NCI-H1694 treated with DMSO at 0.1 percent for 48 hours (cell line): Measurements from ENCODE around the gene KRT9.
A peak's percentile ranks its signal among the peaks of the same experiment; 100 is the strongest.
"Not testable (repeated sequence)": the region's sequence is repeated elsewhere in the genome, so short reads cannot be mapped to it uniquely, and the experiment has no call there.

Experiments
- DNase-seq: peaks from one replicate; lab custom pipeline; 2025; lab: John Stamatoyannopoulos, UW

The KRT9 gene

DNA sequence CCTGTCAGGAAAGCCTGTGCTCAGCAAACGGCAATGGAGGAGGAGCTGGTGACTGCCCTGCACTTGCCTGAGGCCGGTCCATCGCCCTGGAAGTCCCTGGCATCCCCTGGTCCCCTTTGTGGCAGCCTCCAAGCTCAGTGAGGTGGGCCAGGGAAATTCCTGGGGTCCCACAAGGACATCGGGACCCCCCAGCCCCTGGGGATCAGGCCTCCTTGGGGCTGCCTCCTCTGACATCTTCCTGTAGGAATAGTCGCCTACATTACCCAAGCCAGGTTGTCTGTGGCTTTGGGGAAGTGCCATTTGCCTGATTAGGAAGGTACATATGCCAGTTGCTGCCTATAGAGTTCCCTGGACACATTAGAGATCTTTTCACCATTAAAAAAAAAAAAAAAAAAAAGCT, 7.1 kb upstream of the KRT9 start:
- no peak for DNase-seq

DNA sequence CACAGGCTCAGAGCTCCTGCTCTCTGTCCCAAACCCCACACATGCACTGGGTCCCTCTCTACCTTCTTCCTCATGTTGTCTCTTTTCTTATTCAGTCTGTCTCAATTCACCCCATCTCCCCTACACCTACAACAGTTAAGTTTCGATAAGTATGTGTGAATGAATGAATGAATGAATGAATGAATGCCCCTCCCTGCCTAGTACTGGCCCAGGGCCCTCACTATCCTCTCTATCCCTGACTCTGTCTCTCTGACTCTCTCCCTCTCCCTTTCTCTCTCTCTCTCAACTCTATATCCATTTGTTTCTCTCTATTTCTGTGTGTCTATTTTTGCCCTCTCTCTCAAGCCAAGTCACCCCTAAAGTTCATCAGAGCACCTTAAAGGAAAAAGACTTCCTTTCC, 6.7 kb upstream of the KRT9 start:
- no peak for DNase-seq

GRCh38 chr17:41576740-41577139, 4.9 kb upstream of the KRT9 start:
- DNase-seq = not testable (repeated sequence)

DNA sequence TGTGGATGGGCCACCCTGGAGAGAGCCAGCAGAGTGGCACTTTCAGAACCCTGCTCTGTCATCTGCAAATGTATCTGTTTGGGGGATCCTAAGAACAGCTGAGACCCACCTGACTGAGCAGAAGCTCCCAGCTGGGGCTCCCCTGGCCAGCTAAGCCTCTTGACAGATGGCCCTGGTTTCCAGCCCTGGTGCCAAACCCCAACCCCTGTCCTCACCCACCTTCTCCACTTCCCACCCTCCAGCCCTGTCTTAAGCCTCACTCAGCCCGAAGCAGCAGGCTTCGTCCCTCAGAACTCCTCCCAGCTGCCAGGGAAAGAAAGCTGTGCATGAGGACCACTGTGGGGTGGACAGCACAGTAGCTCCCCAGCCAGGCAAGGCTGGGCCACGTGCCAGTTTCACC, 3.5 kb upstream of the KRT9 start:
- no peak for DNase-seq

DNA sequence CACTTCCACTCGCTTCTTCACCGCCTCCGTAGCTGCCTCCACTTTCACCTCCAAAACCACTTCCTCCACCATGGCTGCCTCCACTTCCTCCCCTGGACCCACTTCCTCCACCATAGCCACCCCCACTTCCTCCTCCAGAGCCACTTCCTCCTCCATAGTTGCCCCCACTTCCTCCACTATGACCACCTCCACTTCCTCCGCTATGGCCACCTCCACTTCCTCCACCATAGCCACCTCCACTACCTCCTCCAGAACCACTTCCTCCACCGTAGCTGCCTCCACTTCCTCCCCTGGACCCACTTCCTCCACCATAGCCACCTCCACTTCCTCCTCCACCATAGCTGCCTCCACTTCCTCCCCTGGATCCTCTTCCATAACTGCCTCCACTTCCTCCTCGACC, 4.5 kb downstream of the KRT9 start:
- DNase-seq = no peak

GRCh38 chr17:41565338-41565737, 6.5 kb downstream of the KRT9 start:
- no peak for DNase-seq

DNA sequence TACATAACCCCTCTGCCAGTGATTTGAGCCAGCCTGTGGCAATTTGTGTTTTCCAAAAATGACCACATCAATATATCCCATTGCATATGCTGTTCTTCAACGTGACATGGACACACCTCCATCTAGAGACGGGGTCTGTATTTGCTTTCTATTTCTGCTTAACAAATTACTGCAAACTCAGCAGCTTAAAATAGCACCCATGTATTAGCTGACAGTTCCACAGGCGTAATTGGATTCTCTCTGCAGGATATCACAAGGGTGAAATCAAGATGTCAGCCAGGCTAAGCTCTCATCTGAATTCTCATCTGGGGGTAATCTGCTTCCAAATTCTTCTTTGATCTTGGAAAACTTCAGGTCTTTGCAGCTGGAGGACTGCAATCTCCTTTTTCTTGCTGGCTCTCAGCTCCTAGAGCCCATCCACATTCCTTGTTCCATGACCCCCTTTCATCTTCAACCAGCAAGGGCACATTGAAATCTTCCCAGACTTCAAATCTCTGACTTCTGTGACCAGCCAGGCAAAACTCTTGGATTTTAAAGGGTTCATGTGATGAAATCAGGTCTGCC, 8.2 kb downstream of the KRT9 start:
- DNase-seq = no peak

GRCh38 chr17:41561554-41561953, 10.3 kb downstream of the KRT9 start:
- DNase-seq = no peak

DNA sequence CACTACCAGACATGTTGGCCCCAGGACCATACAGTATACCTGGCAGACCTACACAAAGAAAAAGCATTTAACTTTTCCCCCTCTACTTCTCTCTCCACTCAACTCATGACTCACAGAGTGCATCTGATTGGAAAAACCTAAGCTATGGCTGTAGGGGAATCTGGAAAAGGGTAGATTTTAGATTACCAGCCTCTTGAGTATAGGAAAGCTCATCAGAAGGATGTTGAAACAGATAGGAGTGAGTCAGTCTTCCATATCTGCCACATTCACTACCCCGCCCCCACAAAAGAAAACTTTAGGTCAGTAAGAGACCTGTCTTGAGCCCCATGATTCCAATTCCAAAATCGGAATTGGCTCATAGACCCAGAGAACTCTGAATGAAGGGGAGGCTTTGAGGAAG, 12.3 kb downstream of the KRT9 start:
- DNase-seq = no peak

- DNase-seq = no peak
These were observed 14.9 kb downstream of the KRT9 start for GRCh38 chr17:41556931-41557330.

DNA sequence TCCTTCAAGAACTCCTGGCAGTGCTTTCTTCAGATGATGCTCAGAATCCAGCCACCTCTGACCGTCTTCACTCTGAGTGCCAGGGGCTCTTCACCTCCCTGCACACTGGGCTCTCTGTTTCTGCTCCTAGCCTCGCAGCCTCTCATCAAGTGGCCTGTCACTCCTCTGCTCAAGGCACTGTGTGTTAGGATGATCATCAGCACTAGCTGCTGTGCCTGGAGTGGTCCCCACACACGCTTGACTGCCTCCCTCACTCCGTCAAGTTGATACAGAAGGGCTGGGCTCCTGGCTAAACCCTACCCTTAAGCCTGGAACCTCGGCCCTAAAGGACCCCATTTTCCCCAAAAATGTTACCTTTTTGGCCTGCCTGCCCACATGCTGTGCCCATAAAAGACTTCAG, 15.6 kb downstream of the KRT9 start:
- no peak for DNase-seq

DNA sequence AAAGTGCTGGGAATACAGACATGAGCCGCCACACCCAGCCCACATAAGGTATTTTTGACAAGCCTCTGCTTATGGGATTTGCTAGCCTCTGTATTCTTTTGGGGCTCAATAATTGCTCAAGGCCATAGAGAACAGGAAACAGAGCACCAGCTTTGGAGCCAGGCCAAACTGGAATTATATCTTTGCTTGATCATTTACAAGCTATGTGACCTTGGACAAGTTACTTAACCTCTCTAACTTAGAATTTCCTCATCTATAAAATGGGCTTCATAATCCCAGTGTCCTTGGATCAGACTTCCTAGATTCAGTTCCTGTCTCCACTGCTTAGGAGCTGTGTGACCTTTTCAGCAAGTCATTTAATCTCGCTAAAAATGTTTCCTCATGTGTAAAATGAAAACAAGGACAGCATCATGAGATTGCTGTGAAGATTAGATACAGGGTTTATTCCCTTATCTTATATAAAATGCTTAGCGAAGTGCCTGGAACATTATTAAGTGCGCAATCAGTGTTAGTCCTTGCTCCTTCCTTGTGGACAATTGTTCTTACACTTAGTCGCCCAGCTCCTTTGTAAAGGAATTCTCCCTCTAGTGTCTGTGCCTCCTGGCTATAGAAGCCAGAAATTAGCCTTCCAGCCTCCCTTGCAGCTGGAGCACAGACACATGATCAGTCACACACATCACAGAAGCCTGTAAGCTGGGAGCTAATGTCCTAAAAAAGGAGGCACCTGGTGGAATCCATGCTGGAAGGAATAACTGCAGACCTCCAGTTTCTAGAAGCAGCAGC, 16.6 kb downstream of the KRT9 start:
- DNase-seq = no peak

DNA sequence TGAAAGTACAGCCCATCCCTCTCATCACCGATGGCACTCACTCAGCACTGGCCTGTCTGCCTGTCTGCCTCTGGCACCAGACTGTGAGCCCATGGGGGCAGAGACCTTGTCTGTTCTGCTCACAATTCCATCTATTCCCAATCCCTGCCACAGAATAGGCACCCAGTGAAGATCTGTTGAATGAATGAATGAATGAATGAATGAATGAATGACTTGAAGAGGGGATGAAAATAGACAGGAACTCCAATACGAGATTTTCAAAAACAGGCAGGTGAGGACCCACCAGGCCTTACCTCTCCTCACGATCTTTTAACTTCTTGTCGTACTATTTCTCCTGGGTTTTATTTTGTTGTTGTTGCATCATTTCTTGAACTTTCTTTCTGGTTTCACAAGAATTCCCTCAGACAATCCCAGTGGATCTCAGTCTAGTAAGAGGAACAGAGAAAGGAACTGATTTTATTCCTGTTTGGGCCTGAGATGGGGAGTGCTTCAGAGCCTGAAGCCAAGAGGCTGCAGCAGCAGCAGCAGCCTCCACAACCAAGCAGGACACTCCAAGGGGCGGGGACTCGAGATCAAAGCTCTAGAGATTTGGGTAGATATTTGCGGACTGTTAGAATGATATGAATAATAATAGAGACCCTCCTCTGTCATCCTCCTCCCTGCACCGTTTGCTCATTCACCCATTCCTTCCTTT, 17.7 kb downstream of the KRT9 start:
- DNase-seq = no peak

GRCh38 chr17:41553176-41553575, 18.7 kb downstream of the KRT9 start:
- no peak for DNase-seq

- no peak for DNase-seq
These were observed 19.4 kb downstream of the KRT9 start for GRCh38 chr17:41552455-41552854.

GRCh38 chr17:41551365-41551764, 20.5 kb downstream of the KRT9 start:
- DNase-seq = no peak

DNA sequence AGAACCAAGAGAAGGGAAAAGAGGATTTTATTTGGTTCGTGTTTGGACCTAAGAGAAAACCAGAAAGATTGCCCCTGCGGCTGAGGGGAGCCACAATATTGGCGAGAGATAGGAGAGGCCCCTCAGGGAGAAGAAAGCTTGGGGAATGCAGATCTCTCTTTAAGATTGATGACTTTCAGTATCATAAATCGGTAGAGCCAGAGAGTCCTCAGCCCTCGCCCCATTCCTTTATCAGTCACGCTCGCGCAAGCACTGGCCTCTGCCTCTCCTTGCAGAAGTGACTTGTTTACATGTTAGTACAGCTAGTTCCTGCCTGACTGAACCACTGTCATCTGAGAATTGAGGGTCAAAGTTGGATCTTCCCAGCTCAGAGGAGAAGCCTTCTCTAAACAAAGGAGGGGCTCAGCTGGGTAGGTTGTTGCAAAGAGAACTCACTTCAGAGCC, 22.2 kb downstream of the KRT9 start:
- no peak for DNase-seq

- DNase-seq = peak; percentile 87
These were observed 22.8 kb downstream of the KRT9 start for GRCh38 chr17:41548844-41549595.

GRCh38 chr17:41547921-41548843, 23.7 kb downstream of the KRT9 start:
- DNase-seq = peak; percentile 64

- DNase-seq = no peak
These were observed 24.4 kb downstream of the KRT9 start for GRCh38 chr17:41547378-41547841.

GRCh38 chr17:41546819-41547218, 25.0 kb downstream of the KRT9 start:
- DNase-seq = no peak
